ENCODE data around the gene CDC42EP4.

The CDC42EP4 gene

DNA sequence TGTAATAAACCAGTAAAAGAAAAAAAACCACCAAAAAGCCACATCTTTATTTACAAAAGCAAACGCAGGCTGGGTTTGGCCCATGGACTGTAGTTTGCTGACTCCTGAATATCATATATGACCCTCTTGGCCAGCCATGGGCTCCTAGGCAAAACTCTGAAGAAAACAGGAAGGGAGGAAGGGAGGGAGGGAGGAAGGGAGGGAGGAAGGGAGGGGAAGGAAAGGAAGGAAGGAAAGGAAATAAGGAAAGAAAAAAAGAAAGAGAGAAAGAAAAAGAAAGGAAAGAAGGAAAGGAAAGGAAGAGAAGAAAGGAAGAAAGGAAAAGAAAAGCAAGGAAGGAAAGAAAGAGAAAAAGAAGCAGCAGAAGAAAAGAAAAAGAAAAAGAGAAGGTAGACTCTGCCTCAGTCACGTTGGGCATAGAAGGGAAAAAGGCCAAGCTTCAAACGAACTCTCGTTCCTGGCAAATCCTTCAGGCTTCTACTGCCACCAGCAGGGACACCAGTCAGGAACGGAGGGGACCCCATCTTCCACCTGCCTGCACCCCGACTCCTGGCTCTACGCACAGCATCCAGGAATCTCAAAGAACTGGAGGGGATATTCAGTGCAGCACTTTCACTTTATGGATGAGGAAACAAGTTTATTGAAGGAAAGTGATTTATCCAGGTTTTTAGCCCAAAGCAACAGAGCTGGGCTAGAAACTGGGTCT, 22.1 kb downstream of the CDC42EP4 start:
- CTCF ChIA-PET: interaction anchor here (0.6 kb wide), 1 partner anchor 29 kb away, joined by 3 read pairs; no protein-coding TSS in a partner anchor
- no peak for DNase-seq (ENCODE audit: extremely low spot score)
- POLR2A ChIA-PET: interaction anchor here (1.3 to 2.9 kb wide), 3 partner anchors 9 to 22 kb away, joined by 4 to 16 read pairs (median 5); partner anchors contain the start of gene CDC42EP4
- TF ChIP-seq ARNT (IDR thresholded peaks at IDR 0.05) (no peak), TARDBP (IDR thresholded peaks at IDR 0.05) (no peak), ZNF384 (IDR thresholded peaks at IDR 0.05) (no peak), LEF1 (IDR thresholded peaks at IDR 0.05; ENCODE audit: borderline replicate concordance) (no peak), BHLHE40 (IDR thresholded peaks at IDR 0.05; ENCODE audit: borderline replicate concordance) (no peak), FOXM1 (IDR thresholded peaks at IDR 0.05; ENCODE audit: borderline replicate concordance) (no peak), FOXA1 (IDR thresholded peaks at IDR 0.05) (no peak), NFRKB (IDR thresholded peaks at IDR 0.05) (no peak), CTBP1 (IDR thresholded peaks at IDR 0.05; ENCODE audit: borderline replicate concordance) (no peak)
- TF ChIP-seq, protein P1, sequence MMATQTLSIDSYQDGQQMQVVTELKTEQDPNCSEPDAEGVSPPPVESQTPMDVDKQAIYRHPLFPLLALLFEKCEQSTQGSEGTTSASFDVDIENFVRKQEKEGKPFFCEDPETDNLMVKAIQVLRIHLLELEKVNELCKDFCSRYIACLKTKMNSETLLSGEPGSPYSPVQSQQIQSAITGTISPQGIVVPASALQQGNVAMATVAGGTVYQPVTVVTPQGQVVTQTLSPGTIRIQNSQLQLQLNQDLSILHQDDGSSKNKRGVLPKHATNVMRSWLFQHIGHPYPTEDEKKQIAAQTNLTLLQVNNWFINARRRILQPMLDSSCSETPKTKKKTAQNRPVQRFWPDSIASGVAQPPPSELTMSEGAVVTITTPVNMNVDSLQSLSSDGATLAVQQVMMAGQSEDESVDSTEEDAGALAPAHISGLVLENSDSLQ (IDR thresholded peaks at IDR 0.05): no peak

DNA sequence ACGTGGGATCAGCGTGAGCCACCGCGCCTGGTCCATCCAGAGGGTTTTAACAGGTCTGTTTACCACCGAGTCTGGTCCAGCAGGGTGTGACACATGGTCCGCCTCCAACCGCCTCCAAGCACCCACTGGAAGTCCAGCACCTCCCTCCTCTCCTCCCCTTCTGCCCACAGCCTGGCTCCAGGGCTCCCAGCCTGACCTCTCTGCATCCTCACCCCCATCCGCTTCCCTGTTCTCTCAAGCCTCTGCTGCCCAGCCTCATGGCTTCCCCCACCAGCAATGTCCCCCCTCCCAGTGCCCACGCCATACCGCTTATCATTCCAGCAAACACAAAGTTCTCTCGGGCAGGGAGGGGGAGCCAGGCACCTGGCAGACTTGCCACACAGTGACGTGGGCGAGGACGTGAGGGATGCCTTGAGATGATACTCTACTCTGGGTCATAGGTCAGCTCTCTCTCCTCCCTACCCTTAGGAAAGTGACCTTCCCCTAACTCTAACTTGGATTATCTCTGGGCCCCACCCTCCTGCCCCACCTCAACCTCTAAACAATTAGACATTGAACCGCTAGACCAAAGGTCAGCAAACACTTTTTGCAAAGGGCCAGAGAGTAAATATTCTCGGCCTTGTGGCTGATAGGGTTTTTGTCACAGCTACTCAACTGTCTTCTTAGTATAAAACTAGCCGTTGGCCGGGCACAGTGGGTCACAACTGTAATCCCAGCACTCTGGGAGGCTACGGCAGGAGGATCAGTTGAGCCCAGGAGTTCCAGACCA, 23.1 kb downstream of the CDC42EP4 start:
- TF ChIP-seq, protein P1 (IDR thresholded peaks at IDR 0.05): no peak
- no peak for TF ChIP-seq FOXK2 (IDR thresholded peaks at IDR 0.05)
- TF ChIP-seq NFRKB (IDR thresholded peaks at IDR 0.05): no peak
- no peak for TF ChIP-seq LEF1 (IDR thresholded peaks at IDR 0.05; ENCODE audit: borderline replicate concordance)
- no peak for TF ChIP-seq SP1 (IDR thresholded peaks at IDR 0.05)
- TF ChIP-seq TARDBP (IDR thresholded peaks at IDR 0.05): no peak
- TF ChIP-seq CTBP1 (IDR thresholded peaks at IDR 0.05; ENCODE audit: borderline replicate concordance): no peak
- no peak for TF ChIP-seq SUZ12 (IDR thresholded peaks at IDR 0.05)
- no peak for TF ChIP-seq ELF4 (IDR thresholded peaks at IDR 0.05)
- TF ChIP-seq ARNT (IDR thresholded peaks at IDR 0.05): no peak
- CTCF ChIA-PET: interaction anchor here (0.7 kb wide), 1 partner anchor 61 kb away, joined by 4 read pairs; no protein-coding TSS in a partner anchor
- POLR2A ChIA-PET: interaction anchor here (1.4 kb wide), 1 partner anchor 23 kb away, joined by 5 read pairs; the partner anchor contains the start of gene CDC42EP4
- no peak for DNase-seq (ENCODE audit: extremely low spot score)

DNA sequence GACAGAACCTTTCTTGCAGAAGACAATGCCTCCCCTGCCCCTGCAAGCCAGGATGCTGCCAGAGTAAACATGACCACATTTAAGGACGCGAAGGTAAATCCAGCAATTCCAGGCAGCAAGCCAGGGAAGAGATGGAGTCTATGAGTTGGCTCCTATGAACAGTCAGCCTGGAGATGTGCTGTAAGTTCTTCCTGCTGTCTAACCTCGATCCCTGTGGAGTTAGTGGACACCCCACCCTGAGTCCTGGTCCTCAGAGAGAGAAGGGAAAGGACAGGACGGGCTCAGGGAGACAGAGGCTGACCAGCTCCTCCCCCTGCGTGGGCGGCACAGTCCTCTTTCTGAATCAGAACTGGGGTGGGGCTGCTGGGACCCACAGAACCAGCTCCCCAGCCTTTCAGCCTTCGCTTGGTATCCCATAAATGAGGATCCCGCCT, 24.9 kb downstream of the CDC42EP4 start:
- no peak for TF ChIP-seq LEF1 (IDR thresholded peaks at IDR 0.05; ENCODE audit: borderline replicate concordance)
- ChIA-PET POLR2A (no interaction called here), CTCF (no interaction called here)
- no peak for DNase-seq (ENCODE audit: extremely low spot score)

DNA sequence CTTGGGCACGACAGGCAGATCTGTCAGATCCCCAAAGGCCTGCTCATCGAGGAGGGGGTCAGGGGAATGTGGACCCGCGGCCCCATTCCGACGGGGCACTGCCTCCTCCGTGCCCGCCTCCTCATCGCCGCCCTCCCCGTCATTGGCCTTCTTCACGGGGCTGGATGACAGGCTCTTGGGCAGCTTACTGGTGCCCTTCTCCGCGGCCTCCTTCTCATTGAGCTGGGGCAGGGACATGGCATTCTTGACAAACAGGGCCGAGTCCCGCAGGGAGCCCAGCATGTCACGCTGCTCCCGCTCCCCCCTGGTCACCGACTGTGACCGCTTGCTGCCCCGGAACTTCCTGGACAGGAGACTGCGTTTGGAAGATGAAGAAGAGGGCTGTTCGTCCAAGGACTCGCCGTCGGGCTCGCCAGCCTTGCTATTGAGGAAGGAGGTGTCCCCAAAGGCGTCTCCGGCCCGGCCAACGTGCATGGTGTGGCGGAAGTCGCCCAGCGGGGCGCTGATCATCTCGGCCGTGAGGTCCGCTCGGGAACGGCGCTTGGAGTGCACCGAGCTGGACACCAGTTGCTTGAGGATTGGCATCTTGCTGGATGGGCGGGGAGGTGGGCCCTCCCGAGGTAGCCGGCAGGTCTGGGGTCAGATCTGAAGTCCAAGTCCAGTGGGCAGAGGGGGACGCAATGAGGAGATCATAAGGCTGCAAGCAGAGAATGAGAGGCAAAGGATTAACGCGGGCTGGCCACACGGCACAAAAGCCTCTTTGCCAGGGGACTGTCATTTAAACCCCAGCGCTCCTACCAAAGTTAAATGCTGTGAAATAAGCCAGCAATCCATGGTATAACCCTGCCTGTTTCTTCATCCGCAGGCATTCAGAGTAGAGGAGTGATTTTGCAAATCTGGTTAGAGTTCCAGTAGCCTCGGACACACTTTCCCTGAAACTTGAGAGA, 25.6 kb downstream of the CDC42EP4 start:
- TF ChIP-seq BHLHE40 (IDR thresholded peaks at IDR 0.05; ENCODE audit: borderline replicate concordance): no peak
- no peak for TF ChIP-seq ARNT (IDR thresholded peaks at IDR 0.05)
- no peak for TF ChIP-seq ELF4 (IDR thresholded peaks at IDR 0.05)
- TF ChIP-seq L3MBTL2 (conservative IDR thresholded peaks at IDR 0.05): no peak
- no peak for TF ChIP-seq LEF1 (IDR thresholded peaks at IDR 0.05; ENCODE audit: borderline replicate concordance)
- TF ChIP-seq FOXM1 (IDR thresholded peaks at IDR 0.05; ENCODE audit: borderline replicate concordance): no peak
- no peak for TF ChIP-seq NFRKB (IDR thresholded peaks at IDR 0.05)
- no peak for TF ChIP-seq SUZ12 (IDR thresholded peaks at IDR 0.05)
- no peak for TF ChIP-seq HDGF (IDR thresholded peaks at IDR 0.05; ENCODE audit: borderline replicate concordance)
- TF ChIP-seq ZNF384 (IDR thresholded peaks at IDR 0.05): no peak
- TF ChIP-seq, protein P1 (IDR thresholded peaks at IDR 0.05): no peak
- TF ChIP-seq FOXA1 (IDR thresholded peaks at IDR 0.05): no peak
- TF ChIP-seq FOXK2 (IDR thresholded peaks at IDR 0.05): no peak
- no peak for TF ChIP-seq TARDBP (IDR thresholded peaks at IDR 0.05)
- no peak for TF ChIP-seq SP1 (IDR thresholded peaks at IDR 0.05)
- no peak for TF ChIP-seq CTBP1 (IDR thresholded peaks at IDR 0.05; ENCODE audit: borderline replicate concordance)
- POLR2A ChIA-PET: interaction anchor here (1.6 kb wide), 1 partner anchor 25 kb away, joined by 6 read pairs; no protein-coding TSS in a partner anchor
- CTCF ChIA-PET: no interaction called here
- DNase-seq (ENCODE audit: extremely low spot score): no peak

DNA sequence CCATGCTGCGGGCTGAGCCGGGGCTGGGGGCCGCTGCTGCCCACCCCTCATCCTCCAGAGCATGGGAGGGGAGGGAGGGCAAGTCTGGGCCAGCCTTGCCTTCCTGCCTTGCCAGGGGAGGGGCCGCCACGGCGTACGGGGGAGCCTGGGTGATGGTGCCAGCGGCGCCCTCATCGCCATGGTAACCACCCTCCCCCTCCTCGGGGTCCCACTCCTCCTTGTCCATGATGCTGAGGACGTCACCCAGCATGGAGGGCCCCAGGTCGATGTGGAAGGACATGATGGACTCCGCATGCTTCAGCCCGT, 26.2 kb downstream of the CDC42EP4 start:
- ChIA-PET CTCF (no interaction called here), POLR2A (interaction anchor here (1.6 kb wide), 1 partner anchor 25 kb away, joined by 6 read pairs; no protein-coding TSS in a partner anchor)
- DNase-seq (ENCODE audit: extremely low spot score): no peak
- TF ChIP-seq NFRKB (IDR thresholded peaks at IDR 0.05): no peak
- TF ChIP-seq, protein P1 (IDR thresholded peaks at IDR 0.05): no peak
- TF ChIP-seq ZNF384 (IDR thresholded peaks at IDR 0.05): no peak
- no peak for TF ChIP-seq LEF1 (IDR thresholded peaks at IDR 0.05; ENCODE audit: borderline replicate concordance)
- TF ChIP-seq ELF4 (IDR thresholded peaks at IDR 0.05): no peak
- TF ChIP-seq SUZ12 (IDR thresholded peaks at IDR 0.05): no peak
- no peak for TF ChIP-seq BHLHE40 (IDR thresholded peaks at IDR 0.05; ENCODE audit: borderline replicate concordance)
- TF ChIP-seq ARNT (IDR thresholded peaks at IDR 0.05): no peak
- no peak for TF ChIP-seq CTBP1 (IDR thresholded peaks at IDR 0.05; ENCODE audit: borderline replicate concordance)
- TF ChIP-seq FOXM1 (IDR thresholded peaks at IDR 0.05; ENCODE audit: borderline replicate concordance): no peak
- no peak for TF ChIP-seq L3MBTL2 (conservative IDR thresholded peaks at IDR 0.05)
- TF ChIP-seq HDGF (IDR thresholded peaks at IDR 0.05; ENCODE audit: borderline replicate concordance): no peak
- TF ChIP-seq SP1 (IDR thresholded peaks at IDR 0.05): no peak

Data from HEK293T (cell line).